Pons (tissue), 1 donor: ENCODE measurements around the gene SPATA13.
"Not testable (repeated sequence)": the region's sequence is repeated elsewhere in the genome, so short reads cannot be mapped to it uniquely, and the experiment has no call there.

Source experiments
- DNase-seq: peaks from one replicate; pipeline ENCODE4 v3.0.0-alpha.2; 2016; ENCODE audit warnings: low spot score

SPATA13 gene

GRCh38 chr13:24196593-24197197, 36.2 kb downstream of the SPATA13 start:
- no peak for DNase-seq

- DNase-seq = no peak
These were observed 38.5 kb downstream of the SPATA13 start for GRCh38 chr13:24199016-24199415.

DNA sequence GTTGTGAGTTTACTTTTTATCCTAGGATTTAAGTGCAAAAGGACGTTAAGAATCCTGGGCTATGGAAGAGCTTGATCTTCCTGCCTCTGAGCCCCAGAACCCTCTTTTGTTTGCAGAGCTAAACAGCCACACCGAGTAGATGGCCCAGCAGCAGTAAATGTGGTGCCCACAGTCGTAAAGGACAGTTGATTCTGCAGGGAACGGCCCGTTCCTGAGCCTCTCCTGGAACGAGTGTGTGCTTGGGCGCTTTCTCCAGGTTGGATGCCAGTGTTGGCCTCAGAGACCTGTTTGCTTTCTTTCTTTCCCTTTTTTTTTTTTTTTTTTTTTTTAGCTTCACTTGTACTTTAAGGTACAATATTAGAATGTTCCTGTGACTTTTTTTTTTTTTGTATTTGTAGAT, 41.7 kb downstream of the SPATA13 start:
- no peak for DNase-seq

DNA sequence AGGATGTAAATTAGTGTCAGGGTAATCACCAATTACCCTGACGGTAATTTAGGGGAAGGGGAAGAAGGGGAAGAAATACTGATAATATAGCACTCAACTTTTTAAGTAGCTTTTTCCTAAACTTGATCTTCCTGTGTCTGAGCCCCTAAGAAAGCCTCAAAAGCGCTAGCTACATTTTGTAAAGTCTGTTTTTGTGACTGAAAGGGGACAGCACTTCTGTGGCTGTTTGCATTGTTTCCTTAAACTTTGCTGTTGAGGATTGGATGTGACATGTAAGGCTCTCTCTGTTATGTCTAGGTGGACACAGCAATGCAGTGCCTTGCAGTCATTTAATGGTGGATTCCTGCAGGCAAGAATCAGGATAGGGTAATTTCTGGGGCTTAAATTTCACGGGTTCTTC, 42.8 kb downstream of the SPATA13 start:
- DNase-seq = no peak

DNA sequence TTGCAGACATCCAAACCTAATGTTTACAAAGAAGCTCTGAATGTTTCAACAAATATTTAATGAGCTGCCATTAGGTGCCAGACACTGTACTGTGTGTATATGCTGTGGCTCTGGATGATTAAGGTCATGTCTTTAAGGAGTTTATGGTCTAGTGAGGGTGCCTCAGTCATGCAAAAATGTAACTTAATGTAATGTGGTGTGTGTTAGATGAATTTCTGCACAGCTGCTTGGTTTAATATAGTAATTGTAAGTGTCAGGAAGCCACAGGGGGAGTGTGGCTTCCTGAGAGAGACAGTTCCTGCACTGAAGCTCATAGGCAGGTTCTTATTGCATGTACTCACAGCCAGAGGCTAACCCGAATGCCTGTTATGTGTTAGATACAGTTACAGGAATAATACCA, 43.3 kb downstream of the SPATA13 start:
- no peak for DNase-seq

GRCh38 chr13:24205076-24205475, 44.6 kb downstream of the SPATA13 start:
- not testable (repeated sequence) for DNase-seq

- DNase-seq = no peak
These were observed 47.5 kb downstream of the SPATA13 start for GRCh38 chr13:24207841-24208667.

- DNase-seq = no peak
These were observed 48.6 kb downstream of the SPATA13 start for GRCh38 chr13:24209138-24209537.

GRCh38 chr13:24212254-24212653, 51.7 kb downstream of the SPATA13 start:
- DNase-seq = no peak

GRCh38 chr13:24212674-24213073, 52.2 kb downstream of the SPATA13 start:
- DNase-seq = peak; percentile 56

DNA sequence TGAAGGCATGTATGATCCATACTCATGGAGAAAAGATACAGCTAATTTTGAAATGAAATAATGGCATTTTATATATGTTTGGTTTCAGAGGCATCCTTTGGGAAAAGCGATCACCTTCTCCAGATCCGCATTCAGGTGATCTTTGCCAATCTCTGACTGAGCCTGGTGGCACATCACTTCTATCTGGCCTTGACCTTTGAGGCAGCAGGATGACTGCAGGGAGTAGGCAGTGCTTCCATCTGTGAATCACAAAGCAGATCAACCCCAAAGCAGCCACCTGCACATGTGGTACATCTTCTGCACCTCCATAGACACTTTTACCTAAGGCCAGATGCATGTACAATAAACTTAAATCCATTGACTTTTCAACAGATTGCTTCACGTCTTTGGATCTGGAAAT, 53.4 kb downstream of the SPATA13 start:
- no peak for DNase-seq

GRCh38 chr13:24214528-24214927, 54.0 kb downstream of the SPATA13 start:
- DNase-seq = no peak

GRCh38 chr13:24215126-24215525, 54.6 kb downstream of the SPATA13 start:
- DNase-seq = no peak

GRCh38 chr13:24215732-24216131, 55.2 kb downstream of the SPATA13 start:
- peak; percentile 74 for DNase-seq

DNA sequence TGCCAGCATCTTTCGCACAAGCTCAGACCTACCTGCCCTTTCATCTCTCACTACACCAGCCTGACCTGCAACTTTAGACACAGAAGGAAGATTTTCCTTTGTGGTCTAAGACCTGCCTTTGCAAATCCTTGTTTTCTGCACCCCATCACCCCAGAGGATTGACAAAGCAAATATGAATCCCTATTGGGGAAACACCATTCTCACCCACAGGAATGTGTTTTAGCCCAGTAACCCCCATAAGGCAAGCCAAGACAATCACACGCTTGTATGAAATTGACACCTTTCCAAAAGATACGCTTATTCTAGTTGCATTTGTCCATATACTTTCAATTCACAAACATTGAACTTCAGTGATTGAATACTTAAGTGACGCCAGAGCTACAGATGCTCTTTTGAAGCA, 55.7 kb downstream of the SPATA13 start:
- DNase-seq = no peak

DNA sequence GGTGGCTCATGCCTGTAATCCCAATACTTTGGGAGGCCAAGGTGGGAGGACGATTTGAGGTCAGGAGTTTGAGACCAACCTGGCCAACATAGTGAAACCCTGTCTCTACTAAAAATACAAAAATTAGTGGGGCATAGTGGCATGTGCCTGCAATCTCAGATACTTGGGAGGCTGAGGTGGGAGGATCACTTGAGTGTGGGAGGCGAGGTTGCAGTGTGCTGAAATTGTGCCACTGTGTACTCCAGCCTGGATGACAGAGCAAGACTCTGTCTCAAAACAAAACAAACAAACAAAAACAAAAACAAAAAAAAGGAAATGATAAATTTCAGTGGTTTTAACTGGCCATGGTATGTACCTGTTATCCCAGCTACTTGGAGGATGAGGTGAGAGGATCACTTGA, 56.3 kb downstream of the SPATA13 start:
- not testable (repeated sequence) for DNase-seq

GRCh38 chr13:24217601-24218281, 57.2 kb downstream of the SPATA13 start:
- peak; percentile 44 for DNase-seq

- DNase-seq = peak; percentile 47
These were observed 57.8 kb downstream of the SPATA13 start for GRCh38 chr13:24218338-24218737.

DNA sequence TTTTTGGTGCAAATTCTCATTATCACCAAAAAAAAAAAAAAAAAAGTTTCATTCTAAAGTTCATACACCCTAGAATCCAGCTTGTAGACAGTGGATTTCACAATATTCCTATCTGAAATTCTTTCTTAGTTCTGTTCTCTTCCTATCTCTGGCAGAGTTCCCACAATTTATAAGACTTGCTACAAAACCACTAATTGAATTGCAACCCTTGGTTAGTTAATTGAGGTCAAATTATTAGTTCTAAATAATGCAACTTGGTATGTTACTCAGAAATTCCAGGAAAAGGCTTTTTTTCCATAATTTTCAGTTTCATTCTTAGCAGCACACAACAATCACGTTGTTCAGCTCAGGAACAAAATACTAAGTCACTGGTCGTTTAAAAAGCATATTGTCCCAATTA, 58.5 kb downstream of the SPATA13 start:
- no peak for DNase-seq

DNA sequence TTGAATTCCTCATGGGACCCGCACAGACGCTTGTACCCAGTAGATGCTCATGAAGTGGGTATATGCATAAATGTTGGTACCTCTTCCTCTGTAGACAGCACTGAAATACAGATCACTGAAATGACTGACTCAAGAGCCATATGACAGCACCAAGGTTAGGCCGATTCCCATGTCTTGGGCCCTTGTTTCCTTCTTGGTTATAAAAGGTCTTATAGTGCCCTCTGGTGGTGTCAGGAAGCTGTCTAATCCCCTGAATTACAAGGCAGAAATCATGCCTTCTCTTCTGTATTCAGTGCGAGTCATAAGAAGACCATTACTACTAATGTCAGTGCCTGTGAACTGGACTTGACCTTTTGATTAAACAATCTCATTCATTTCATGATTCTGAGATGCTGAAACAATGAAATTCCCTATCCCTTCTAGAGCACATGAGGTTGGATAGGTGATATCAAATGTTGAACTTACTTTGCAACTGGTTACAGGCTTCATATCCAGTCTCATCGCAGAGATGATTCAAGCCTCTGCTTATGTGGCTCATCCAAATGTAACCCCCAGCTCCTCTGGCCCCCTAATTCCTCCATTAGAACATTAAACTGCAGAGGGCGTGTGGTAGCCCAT, 59.7 kb downstream of the SPATA13 start:
- peak; percentile 98 for DNase-seq

DNA sequence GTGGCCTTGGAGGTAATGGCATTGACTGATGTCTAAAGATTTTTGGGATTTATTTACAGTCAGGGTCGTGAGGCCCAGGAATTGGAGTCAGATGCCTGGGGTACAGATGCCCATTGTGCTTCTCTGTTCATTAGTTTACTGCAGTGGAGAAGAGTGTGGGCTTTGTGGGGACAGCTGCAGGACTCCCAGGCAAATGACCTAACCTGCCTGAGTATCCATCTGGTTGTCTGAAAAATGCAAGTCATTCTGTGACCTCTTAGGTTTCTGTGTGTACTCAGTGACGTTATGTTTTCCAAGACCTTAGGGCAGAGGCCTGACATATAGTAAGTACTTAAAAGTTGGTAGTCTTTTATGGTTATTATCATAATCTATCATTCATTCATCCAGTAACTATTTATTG, 60.5 kb downstream of the SPATA13 start:
- DNase-seq = peak; percentile 86

DNA sequence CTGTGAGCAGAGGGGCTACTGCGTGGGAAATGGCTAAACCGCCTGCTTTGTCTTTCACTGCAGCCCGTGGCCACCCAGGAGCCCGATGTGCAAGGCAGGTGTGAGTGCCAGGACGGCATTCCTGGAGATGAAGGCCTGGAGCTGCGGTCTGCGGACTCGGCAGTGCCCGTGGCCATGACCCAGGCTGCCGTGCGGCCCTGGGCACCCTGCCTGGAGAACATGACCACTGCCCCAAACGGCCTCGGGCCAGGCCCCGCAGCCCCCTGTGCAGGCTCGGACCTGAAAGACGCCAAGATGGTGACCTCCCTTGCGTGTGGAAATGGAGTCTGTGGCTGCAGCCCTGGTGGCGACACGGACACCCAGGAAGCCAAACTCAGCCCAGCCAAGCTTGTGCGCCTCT, 62.2 kb downstream of the SPATA13 start:
- DNase-seq = no peak
